Measurements from ENCODE around the gene CELA3B. TPM values are rescaled to one million over a fixed set of nuclear protein-coding genes. Genes with fewer than 3 reads are reported as not detected.

Gene CELA3B
- total RNA-seq, 5 donors from 2014 or later (not counting 1 experiment from before 2014, with no cell fraction given): 6.9 to 7.5 (median 7.3) TPM; not detected in 2

GRCh38 chr1:21933397-21934248 lies 43.2 kb upstream of the CELA3B start:
- DNase-seq (peak in 5 of 35 experiments; percentile 7 to 42 (median 16)), ATAC-seq (replicated peaks in 1 of 4) (peak in 1 of 4 experiments; percentile 24)
- H3K27me3 ChIP-seq (replicated peaks in 1 of 2; ENCODE audit: control insufficient read depth in 2 of 2, extremely low read depth in 1 of 2, insufficient read depth in 2 of 2, low read length in 1 of 2): peaks cover 0 to 60% of the 10 kb centered on the region in 2 experiments
- no peak overlapping the region for H3K4me3 ChIP-seq (ENCODE audit: control insufficient read depth in 1 of 2, extremely low read depth in 1 of 2, low read length in 1 of 2)
- Mint-ChIP-seq H3K27ac (no peak overlapping the region), H3K4me1 (peaks cover 17 to 24% (median 23%) of the 10 kb centered on the region in 3 donors), H3K27me3 (peaks cover 0 to 4% of the 10 kb centered on the region in 2 donors), H3K9me3 (no peaks in the 10 kb centered on the region), H3K4me3 (peak overlapping the region in 1 of 3 donors; percentile 58), H3K36me3 (no peaks in the 10 kb centered on the region)
- H3K27ac ChIP-seq (ENCODE audit: low read length): no peak overlapping the region
- CTCF ChIA-PET: interaction anchor here in 1 of 2 donors (0.5 kb wide), 1 partner anchor 1716 kb away, joined by 5 read pairs; no protein-coding TSS in a partner anchor
- no peaks in the 10 kb centered on the region for H3K36me3 ChIP-seq (ENCODE audit: control insufficient read depth in 2 of 2, extremely low read depth in 1 of 2, insufficient read depth in 1 of 2, low read length in 1 of 2)
- H3K4me1 ChIP-seq (ENCODE audit: control insufficient read depth in 1 of 2, extremely low read depth in 1 of 2, insufficient read depth in 2 of 2, low read length in 2 of 2): peaks cover 4 to 25% of the 10 kb centered on the region in 2 experiments
- WGBS (ENCODE audit: insufficient coverage): 54% methylated on average over 11 of the region's 19 CpGs
- POLR2A ChIA-PET: no interaction called here
- no peaks in the 10 kb centered on the region for H3K9me3 ChIP-seq

GRCh38 chr1:21935393-21935804 lies 41.4 kb upstream of the CELA3B start:
- CTCF ChIA-PET: interaction anchor here in 1 of 2 donors (0.9 kb wide), 1 partner anchor 89 kb away, joined by 3 read pairs; no protein-coding TSS in a partner anchor
- Mint-ChIP-seq H3K9me3 (no peaks in the 10 kb centered on the region), H3K36me3 (no peaks in the 10 kb centered on the region), H3K27me3 (peaks cover 0 to 4% of the 10 kb centered on the region in 2 donors), H3K4me1 (peaks cover 17 to 24% (median 23%) of the 10 kb centered on the region in 3 donors), H3K27ac (peak overlapping the region; percentile 13 to 52), H3K4me3 (peak overlapping the region; percentile 37 to 70 (median 46))
- H3K4me3 ChIP-seq (ENCODE audit: control insufficient read depth in 1 of 2, extremely low read depth in 1 of 2, low read length in 1 of 2): no peak overlapping the region
- WGBS (ENCODE audit: insufficient coverage): 79% methylated on average over 7 of the region's 10 CpGs
- no peak for ATAC-seq (replicated peaks in 1 of 4)
- no peak overlapping the region for H3K27ac ChIP-seq (ENCODE audit: low read length)
- POLR2A ChIA-PET: no interaction called here
- peaks cover 0 to 58% of the 10 kb centered on the region in 2 experiments for H3K27me3 ChIP-seq (replicated peaks in 1 of 2; ENCODE audit: control insufficient read depth in 2 of 2, extremely low read depth in 1 of 2, insufficient read depth in 2 of 2, low read length in 1 of 2)
- H3K9me3 ChIP-seq: no peaks in the 10 kb centered on the region
- H3K4me1 ChIP-seq (ENCODE audit: control insufficient read depth in 1 of 2, extremely low read depth in 1 of 2, insufficient read depth in 2 of 2, low read length in 2 of 2): peaks cover 4 to 25% of the 10 kb centered on the region in 2 experiments
- DNase-seq: no peak
- no peaks in the 10 kb centered on the region for H3K36me3 ChIP-seq (ENCODE audit: control insufficient read depth in 2 of 2, extremely low read depth in 1 of 2, insufficient read depth in 1 of 2, low read length in 1 of 2)

- Mint-ChIP-seq H3K27me3 (peaks cover 0 to 4% of the 10 kb centered on the region in 2 donors), H3K4me3 (peak overlapping the region; percentile 70 to 75 (median 70)), H3K4me1 (peaks cover 17 to 24% (median 23%) of the 10 kb centered on the region in 3 donors), H3K9me3 (no peaks in the 10 kb centered on the region), H3K27ac (peak overlapping the region in 1 of 2 donors; percentile 52), H3K36me3 (no peaks in the 10 kb centered on the region)
- H3K36me3 ChIP-seq (ENCODE audit: control insufficient read depth in 2 of 2, extremely low read depth in 1 of 2, insufficient read depth in 1 of 2, low read length in 1 of 2): no peaks in the 10 kb centered on the region
- ChIA-PET POLR2A (no interaction called here), CTCF (interaction anchor here in 1 of 2 donors (0.9 kb wide), 1 partner anchor 88 kb away, joined by 3 read pairs; no protein-coding TSS in a partner anchor)
- H3K4me3 ChIP-seq (ENCODE audit: control insufficient read depth in 1 of 2, extremely low read depth in 1 of 2, low read length in 1 of 2): no peak overlapping the region
- H3K27ac ChIP-seq (ENCODE audit: low read length): no peak overlapping the region
- no peak for DNase-seq
- H3K4me1 ChIP-seq (ENCODE audit: control insufficient read depth in 1 of 2, extremely low read depth in 1 of 2, insufficient read depth in 2 of 2, low read length in 2 of 2): peaks cover 4 to 25% of the 10 kb centered on the region in 2 experiments
- H3K9me3 ChIP-seq: no peaks in the 10 kb centered on the region
- H3K27me3 ChIP-seq (replicated peaks in 1 of 2; ENCODE audit: control insufficient read depth in 2 of 2, extremely low read depth in 1 of 2, insufficient read depth in 2 of 2, low read length in 1 of 2): peaks cover 0 to 55% of the 10 kb centered on the region in 2 experiments
- 67% methylated on average over 6 of the region's 8 CpGs for WGBS (ENCODE audit: insufficient coverage)
- no peak for ATAC-seq (replicated peaks in 1 of 4)
These were observed 40.9 kb upstream of the CELA3B start for GRCh38 chr1:21935891-21936365.

- Mint-ChIP-seq H3K27me3 (peaks cover 0 to 4% of the 10 kb centered on the region in 2 donors), H3K4me1 (peaks cover 17 to 24% (median 23%) of the 10 kb centered on the region in 3 donors), H3K36me3 (no peaks in the 10 kb centered on the region), H3K27ac (no peak overlapping the region), H3K4me3 (peak overlapping the region; percentile 70 to 75 (median 70)), H3K9me3 (no peaks in the 10 kb centered on the region)
- no peaks in the 10 kb centered on the region for H3K36me3 ChIP-seq (ENCODE audit: control insufficient read depth in 2 of 2, extremely low read depth in 1 of 2, insufficient read depth in 1 of 2, low read length in 1 of 2)
- DNase-seq (peak in 1 of 35 experiments; percentile 6), ATAC-seq (replicated peaks in 1 of 4) (peak; percentile 22 to 31 (median 26))
- H3K9me3 ChIP-seq: no peaks in the 10 kb centered on the region
- ChIA-PET CTCF (interaction anchor here in 1 of 2 donors (0.9 kb wide), 1 partner anchor 87 kb away, joined by 3 read pairs; no protein-coding TSS in a partner anchor), POLR2A (no interaction called here)
- peak overlapping the region; percentile 32 to 57 for H3K4me3 ChIP-seq (ENCODE audit: control insufficient read depth in 1 of 2, extremely low read depth in 1 of 2, low read length in 1 of 2)
- peaks cover 0 to 49% of the 10 kb centered on the region in 2 experiments for H3K27me3 ChIP-seq (replicated peaks in 1 of 2; ENCODE audit: control insufficient read depth in 2 of 2, extremely low read depth in 1 of 2, insufficient read depth in 2 of 2, low read length in 1 of 2)
- peaks cover 4 to 25% of the 10 kb centered on the region in 2 experiments for H3K4me1 ChIP-seq (ENCODE audit: control insufficient read depth in 1 of 2, extremely low read depth in 1 of 2, insufficient read depth in 2 of 2, low read length in 2 of 2)
- H3K27ac ChIP-seq (ENCODE audit: low read length): no peak overlapping the region
- 37% methylated on average over 23 of the region's 34 CpGs for WGBS (ENCODE audit: insufficient coverage)
These were observed 40.3 kb upstream of the CELA3B start for GRCh38 chr1:21936366-21937031.

- Mint-ChIP-seq H3K9me3 (no peaks in the 10 kb centered on the region), H3K4me3 (peak within 1 kb of the TSS; percentile 84 to 85 (median 85)), H3K27ac (peak within 1 kb of the TSS; percentile 19 to 62), H3K27me3 (peaks cover 0 to 4% of the 10 kb centered on the region in 2 donors), H3K36me3 (no peaks in the 10 kb centered on the region), H3K4me1 (peaks cover 17 to 24% (median 23%) of the 10 kb centered on the region in 3 donors)
- Histone ChIP-seq H3K4me1 (ENCODE audit: control insufficient read depth in 1 of 2, extremely low read depth in 1 of 2, insufficient read depth in 2 of 2, low read length in 2 of 2) (peaks cover 4 to 25% of the 10 kb centered on the region in 2 experiments), H3K27ac (ENCODE audit: low read length) (no peak within 1 kb of the TSS), H3K27me3 (replicated peaks in 1 of 2; ENCODE audit: control insufficient read depth in 2 of 2, extremely low read depth in 1 of 2, insufficient read depth in 2 of 2, low read length in 1 of 2) (peaks cover 0 to 47% of the 10 kb centered on the region in 2 experiments), H3K9me3 (no peaks in the 10 kb centered on the region), H3K4me3 (ENCODE audit: control insufficient read depth in 1 of 2, extremely low read depth in 1 of 2, low read length in 1 of 2) (peak within 1 kb of the TSS; percentile 48 to 57), H3K36me3 (ENCODE audit: control insufficient read depth in 2 of 2, extremely low read depth in 1 of 2, insufficient read depth in 1 of 2, low read length in 1 of 2) (no peaks in the 10 kb centered on the region)
- ChIA-PET CTCF (no interaction called here), POLR2A (no interaction called here)
- WGBS (ENCODE audit: insufficient coverage): 3% methylated on average over 7 of the region's 52 CpGs
- ATAC-seq (replicated peaks in 1 of 4) (peak in 1 of 4 experiments; percentile 28), DNase-seq (no peak)
These were observed 39.8 kb upstream of the CELA3B start, which contains the start of gene HSPG2 for GRCh38 chr1:21937034-21937371. Gene HSPG2 (minus strand): TSS chr1:21937310. CDS start chr1:21937217, 93 bp downstream.
